Activated CD8-positive, alpha-beta memory T cell treated with anti-CD3 and anti-CD28 coated beads, Interleukin-2, amount 50 U/mL, for 24 hours (primary cell): ENCODE measurements around the gene NADSYN1.

Source experiments
- DNase-seq: peaks from one replicate; pipeline ENCODE4 v3.0.0-alpha.2; 2020; ENCODE audit errors: extremely low read depth

NADSYN1 gene

GRCh38 chr11:71451596-71452198, 1.3 kb upstream of the NADSYN1 start:
- DNase-seq, result no peak

- DNase-seq, result no peak
These were observed 585 bp upstream of the NADSYN1 start for GRCh38 chr11:71452199-71453036.

- no peak for DNase-seq
These were observed 908 bp downstream of the NADSYN1 start for GRCh38 chr11:71453918-71454304.

GRCh38 chr11:71454470-71455113, 1.6 kb downstream of the NADSYN1 start:
- no peak for DNase-seq

GRCh38 chr11:71456294-71456693, 3.3 kb downstream of the NADSYN1 start:
- no peak for DNase-seq

- DNase-seq, result no peak
These were observed 3.8 kb downstream of the NADSYN1 start for GRCh38 chr11:71456831-71457230.

GRCh38 chr11:71458146-71459070, 5.4 kb downstream of the NADSYN1 start:
- no peak for DNase-seq

GRCh38 chr11:71459076-71459766, 6.2 kb downstream of the NADSYN1 start:
- no peak for DNase-seq

- DNase-seq, result no peak
These were observed 6.8 kb downstream of the NADSYN1 start for GRCh38 chr11:71459767-71460320.

- no peak for DNase-seq
These were observed 8.7 kb downstream of the NADSYN1 start for GRCh38 chr11:71461696-71462095.

- DNase-seq, result no peak
These were observed 9.7 kb downstream of the NADSYN1 start for GRCh38 chr11:71462726-71463125.

- no peak for DNase-seq
These were observed 10.6 kb downstream of the NADSYN1 start for GRCh38 chr11:71463331-71464211.

GRCh38 chr11:71465054-71465453, 12.1 kb downstream of the NADSYN1 start:
- no peak for DNase-seq

- DNase-seq, result no peak
These were observed 13.4 kb downstream of the NADSYN1 start for GRCh38 chr11:71466358-71466757.

GRCh38 chr11:71467164-71467563, 14.2 kb downstream of the NADSYN1 start:
- no peak for DNase-seq

- DNase-seq, result no peak
These were observed 17.9 kb downstream of the NADSYN1 start for GRCh38 chr11:71470946-71471345.

- DNase-seq, result no peak
These were observed 19.4 kb downstream of the NADSYN1 start for GRCh38 chr11:71472357-71472885.

- no peak for DNase-seq
These were observed 20.2 kb downstream of the NADSYN1 start for GRCh38 chr11:71472941-71473792.

- DNase-seq, result no peak
These were observed 20.7 kb downstream of the NADSYN1 start for GRCh38 chr11:71473793-71474080.
